Suprapubic skin (tissue), 3 donors: ENCODE data around the gene SFSWAP.
"Not testable (repeated sequence)": the region's sequence is repeated elsewhere in the genome, so short reads cannot be mapped to it uniquely, and the experiment has no call there.

Experiments
- CTCF ChIP-seq, 2 donors: fragments of 200-600 bp in 1 of 2; fragments of 450-650 bp in 1 of 2; sonication (generic) in 1 of 2; IDR thresholded peaks; one replicate each; pipeline ENCODE4 v1.5.1; 2016 to 2019; ENCODE audit warnings: antibody characterized with exemption in 2 of 2, mild to moderate bottlenecking in 1 of 2, moderate library complexity in 1 of 2
- POLR2A ChIP-seq, 2 donors: fragments of 450-650 bp; IDR thresholded peaks; one replicate each; pipeline ENCODE4 v1.6.1; 2017; ENCODE audit warnings: antibody characterized with exemption in 2 of 2, mild to moderate bottlenecking in 2 of 2, moderate library complexity in 2 of 2

GRCh38 chr12:131661170-131661985 is 49.5 kb upstream of the SFSWAP start:
- not testable (repeated sequence) for TF ChIP-seq CTCF, POLR2A (IDR thresholded peaks at IDR 0.05)
